PC-9 (cell line): ENCODE measurements around the gene NAALADL1. TPM values are rescaled to one million over a fixed set of nuclear protein-coding genes. Genes with fewer than 3 reads are reported as not detected.

Source experiments
- BruUV-seq: library from RNA; stranded (reverse); fragments of 400-500 nt; replicated peaks from 2 replicates; lab custom pipeline; 2021; lab: Mats Ljungman, UMichigan
- CTCF ChIA-PET: fragments of 300-600 bp; sonication (Branson Sonifier 250); formaldehyde crosslinking; loops from one replicate; lab custom pipeline; 2022; ENCODE audit warnings: antibody characterized with exemption; lab: Charles Lee
- POLR2A ChIA-PET: fragments of 300-600 bp; sonication (Branson Sonifier 250); formaldehyde crosslinking; loops from one replicate; lab custom pipeline; 2022; ENCODE audit warnings: antibody characterized with exemption; ENCODE audit not compliant: unreplicated experiment; lab: Charles Lee
- DNase-seq, 2 experiments: peaks; one replicate each; pipeline versions ENCODE4 v3.0.0 to v3.0.0-alpha.2; 2015 to 2022; ENCODE audit warnings: mixed read lengths in 1 of 2
- H2AFZ ChIP-seq: fragments of 200-600 bp; sonication (generic); 2 replicates; pipeline ENCODE4 v1.8.1; 2017; ENCODE audit warnings: antibody characterized with exemption
- H3F3A ChIP-seq: fragments of 200-600 bp; sonication (generic); 2 replicates; pipeline ENCODE4 v1.8.1; 2017; ENCODE audit warnings: antibody characterized with exemption, mild to moderate bottlenecking, low read depth; ENCODE audit not compliant: insufficient read depth
- H3K27ac ChIP-seq: fragments of 200-600 bp; sonication (generic); 2 replicates; pipeline ENCODE4 v1.6.1; 2016; ENCODE audit warnings: mixed run types
- H3K27me3 ChIP-seq: fragments of 200-600 bp; sonication (generic); 2 replicates; pipeline ENCODE4 v1.6.1; 2016; ENCODE audit warnings: low read depth, mixed run types; ENCODE audit not compliant: insufficient read depth
- H3K36me3 ChIP-seq: fragments of 200-600 bp; sonication (generic); 2 replicates; pipeline ENCODE4 v1.6.1; 2016; ENCODE audit warnings: low read depth, mixed run types
- H3K4me1 ChIP-seq: fragments of 200-600 bp; sonication (generic); replicated peaks from 2 replicates; pipeline ENCODE4 v1.6.1; 2016; ENCODE audit warnings: mixed run types; ENCODE audit not compliant: insufficient read depth
- H3K4me2 ChIP-seq: fragments of 200-600 bp; sonication (generic); 2 replicates; pipeline ENCODE4 v1.6.1; 2017; ENCODE audit warnings: mixed run types
- H3K4me3 ChIP-seq: fragments of 200-600 bp; sonication (generic); 2 replicates; pipeline ENCODE4 v1.6.1; 2016; ENCODE audit warnings: mixed run types
- H3K79me2 ChIP-seq: fragments of 200-600 bp; sonication (generic); 2 replicates; pipeline ENCODE4 v1.6.1; 2017; ENCODE audit warnings: low read depth, mixed run types
- H3K9me2 ChIP-seq: fragments of 200-600 bp; sonication (generic); 2 replicates; pipeline ENCODE4 v1.8.1; 2017; ENCODE audit warnings: mild to moderate bottlenecking; ENCODE audit not compliant: insufficient read depth
- H3K9me3 ChIP-seq: fragments of 200-600 bp; sonication (generic); 2 replicates; pipeline ENCODE4 v1.8.1; 2016; ENCODE audit warnings: low read depth; ENCODE audit not compliant: insufficient read depth
- H4K20me1 ChIP-seq: fragments of 200-600 bp; sonication (generic); 2 replicates; pipeline ENCODE4 v1.8.1; 2017; ENCODE audit not compliant: insufficient read depth
- EZH2 ChIP-seq: fragments of 200-600 bp; sonication (generic); IDR thresholded peaks from 2 replicates; pipeline ENCODE4 v1.8.0; 2017; ENCODE audit warnings: antibody characterized with exemption, low read depth
- intact Hi-C: fragments of 100-400 bp; cut with micrococcal nuclease; formaldehyde crosslinking; loops from one replicate; pipeline ENCODE4 v1.10.0; 2022; ENCODE audit not compliant: unreplicated experiment
- total RNA-seq: library from RNA; stranded (reverse); gene quantifications from 2 replicates; pipeline ENCODE4 v1.2.3, GENCODE V29; 2021
- TF ChIP-seq, protein P1 (sequence below): fragments of 200-600 bp; sonication (generic); conservative IDR thresholded peaks from 2 replicates; pipeline ENCODE4 v1.6.1; 2017; ENCODE audit warnings: mixed run types, antibody characterized with exemption, mild to moderate bottlenecking, moderate library complexity

Gene NAALADL1
- total RNA-seq, 1 experiment from 2014 or later: not detected

DNA sequence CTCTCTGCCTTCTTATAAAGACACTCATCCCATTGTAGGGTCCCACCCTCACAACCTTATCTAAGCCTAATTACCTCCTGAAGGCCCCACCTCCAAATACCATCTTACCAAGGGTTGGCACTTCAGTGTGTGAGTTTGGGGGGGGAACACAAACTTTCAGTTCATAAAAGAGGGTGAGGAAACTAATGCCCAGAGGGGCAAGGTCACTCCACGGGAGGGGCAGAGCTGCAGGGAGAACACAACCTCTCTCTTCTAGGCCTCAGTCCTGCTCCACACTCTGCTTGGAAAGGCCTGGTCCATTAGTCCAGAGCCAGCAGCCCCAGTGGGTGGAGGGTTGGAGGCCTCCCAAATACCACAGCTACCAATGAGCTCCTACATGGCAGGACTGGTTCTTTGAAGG is 58.9 kb downstream of the NAALADL1 start:
- H3K36me3 ChIP-seq: no peaks in the 10 kb centered on the region
- H3F3A ChIP-seq: 0 out of 2 replicates have a peak, but pooled peaks cover 3% of the 10 kb centered on the region
- no TSS peak for BruUV-seq
- no peaks in the 10 kb centered on the region for H3K27me3 ChIP-seq
- no peaks in the 10 kb centered on the region for H3K9me3 ChIP-seq
- DNase-seq: no peak
- H3K4me2 ChIP-seq: no peak overlapping the region
- H3K9me2 ChIP-seq: no peaks in the 10 kb centered on the region
- intact Hi-C loops: no loop called here
- TF ChIP-seq EZH2: no peak
- H3K4me3 ChIP-seq: no peak overlapping the region
- H3K4me1 ChIP-seq: no peaks in the 10 kb centered on the region
- H4K20me1 ChIP-seq: no peaks in the 10 kb centered on the region
- no peak overlapping the region for H3K27ac ChIP-seq
- H2AFZ ChIP-seq: no peak overlapping the region
- POLR2A ChIA-PET: no interaction called here
- no peaks in the 10 kb centered on the region for H3K79me2 ChIP-seq
- CTCF ChIA-PET: interaction anchor here (0.5 to 0.6 kb wide), 2 partner anchors 197 to 781 kb away, joined by 3 to 6 read pairs; no protein-coding TSS in a partner anchor

DNA sequence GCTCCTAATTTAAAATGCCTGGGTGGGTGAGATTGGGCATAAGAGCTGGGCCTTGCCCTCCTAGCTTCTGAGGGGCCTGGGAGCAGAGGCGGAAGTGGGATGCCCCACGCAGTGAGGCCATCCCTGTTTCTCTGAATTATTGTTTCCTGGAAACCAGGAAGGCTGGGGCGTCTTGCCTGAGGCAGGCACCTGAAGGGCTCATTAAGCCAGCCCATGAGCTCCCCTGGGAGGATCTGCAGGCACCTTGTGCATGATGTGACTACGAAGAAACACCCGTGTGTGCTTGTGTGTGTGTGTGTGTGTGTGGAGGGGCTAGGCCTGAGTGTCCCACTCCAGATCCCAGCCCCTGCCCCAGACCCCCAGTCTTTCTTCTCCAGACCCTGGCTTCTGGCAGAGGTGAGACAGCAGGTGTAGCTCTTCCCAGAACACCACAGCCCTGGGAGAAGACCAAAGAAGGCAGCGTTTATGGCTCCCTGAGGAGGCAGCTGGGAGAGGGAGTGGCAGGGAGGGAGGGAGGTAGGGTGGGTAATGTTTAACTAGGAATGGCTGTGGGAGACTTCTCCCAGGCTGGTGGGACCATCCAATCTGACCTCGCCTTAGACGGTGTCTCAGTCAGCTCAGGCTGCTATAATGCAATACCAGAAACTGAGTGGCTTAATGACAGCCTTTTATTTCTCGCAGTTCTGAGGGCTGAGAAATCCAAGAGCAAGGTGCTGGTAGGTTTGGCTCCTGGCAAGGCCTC is 59.5 kb downstream of the NAALADL1 start:
- no peak overlapping the region for H3K4me2 ChIP-seq
- ChIA-PET POLR2A (interaction anchor here (0.6 kb wide), 1 partner anchor 113 kb away, joined by 7 read pairs; the partner anchor contains the start of gene TM7SF2), CTCF (interaction anchor here (0.5 to 0.6 kb wide), 2 partner anchors 196 to 781 kb away, joined by 3 to 6 read pairs; no protein-coding TSS in a partner anchor)
- no peak overlapping the region for H3K27ac ChIP-seq
- no peak for DNase-seq
- H3K4me1 ChIP-seq: no peaks in the 10 kb centered on the region
- H3K4me3 ChIP-seq: no peak overlapping the region
- BruUV-seq: no TSS peak
- intact Hi-C loops: no loop called here
- H3K9me2 ChIP-seq: no peaks in the 10 kb centered on the region
- 0 out of 2 replicates have a peak, but pooled peaks cover 3% of the 10 kb centered on the region for H3F3A ChIP-seq
- H4K20me1 ChIP-seq: no peaks in the 10 kb centered on the region
- no peaks in the 10 kb centered on the region for H3K9me3 ChIP-seq
- TF ChIP-seq, protein P1, sequence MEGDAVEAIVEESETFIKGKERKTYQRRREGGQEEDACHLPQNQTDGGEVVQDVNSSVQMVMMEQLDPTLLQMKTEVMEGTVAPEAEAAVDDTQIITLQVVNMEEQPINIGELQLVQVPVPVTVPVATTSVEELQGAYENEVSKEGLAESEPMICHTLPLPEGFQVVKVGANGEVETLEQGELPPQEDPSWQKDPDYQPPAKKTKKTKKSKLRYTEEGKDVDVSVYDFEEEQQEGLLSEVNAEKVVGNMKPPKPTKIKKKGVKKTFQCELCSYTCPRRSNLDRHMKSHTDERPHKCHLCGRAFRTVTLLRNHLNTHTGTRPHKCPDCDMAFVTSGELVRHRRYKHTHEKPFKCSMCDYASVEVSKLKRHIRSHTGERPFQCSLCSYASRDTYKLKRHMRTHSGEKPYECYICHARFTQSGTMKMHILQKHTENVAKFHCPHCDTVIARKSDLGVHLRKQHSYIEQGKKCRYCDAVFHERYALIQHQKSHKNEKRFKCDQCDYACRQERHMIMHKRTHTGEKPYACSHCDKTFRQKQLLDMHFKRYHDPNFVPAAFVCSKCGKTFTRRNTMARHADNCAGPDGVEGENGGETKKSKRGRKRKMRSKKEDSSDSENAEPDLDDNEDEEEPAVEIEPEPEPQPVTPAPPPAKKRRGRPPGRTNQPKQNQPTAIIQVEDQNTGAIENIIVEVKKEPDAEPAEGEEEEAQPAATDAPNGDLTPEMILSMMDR: no peak
- TF ChIP-seq EZH2: no peak
- H3K36me3 ChIP-seq: no peaks in the 10 kb centered on the region
- no peaks in the 10 kb centered on the region for H3K79me2 ChIP-seq
- no peak overlapping the region for H2AFZ ChIP-seq
- H3K27me3 ChIP-seq: no peaks in the 10 kb centered on the region

DNA sequence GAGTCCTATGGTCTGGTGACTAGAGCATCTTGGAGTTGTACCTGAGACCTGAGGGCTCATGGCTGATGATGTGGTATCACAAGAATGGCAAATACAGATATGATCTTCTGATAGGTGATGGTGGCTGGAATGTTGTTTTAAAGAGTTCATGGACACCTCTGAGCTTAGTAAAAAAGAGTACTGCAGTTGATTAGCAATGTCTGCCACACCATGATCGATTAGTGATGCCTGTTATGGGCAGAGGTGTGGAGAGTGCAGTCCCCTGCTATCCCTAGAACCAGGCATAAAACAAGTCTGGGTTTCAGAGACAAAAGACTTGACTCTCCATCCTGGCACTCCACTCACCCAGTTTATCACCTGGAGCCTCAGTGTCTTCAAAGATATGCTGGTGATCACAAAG is 60.2 kb downstream of the NAALADL1 start:
- Histone ChIP-seq H2AFZ (no peak overlapping the region), H3K27me3 (no peaks in the 10 kb centered on the region), H3K9me3 (no peaks in the 10 kb centered on the region), H3K4me1 (no peaks in the 10 kb centered on the region), H3K4me2 (no peak overlapping the region), H4K20me1 (no peaks in the 10 kb centered on the region), H3K27ac (no peak overlapping the region), H3K79me2 (no peaks in the 10 kb centered on the region), H3F3A (0 out of 2 replicates have a peak, but pooled peaks cover 3% of the 10 kb centered on the region), H3K4me3 (no peak overlapping the region), H3K9me2 (no peaks in the 10 kb centered on the region), H3K36me3 (no peaks in the 10 kb centered on the region)
- peak; percentile 41 to 60 for DNase-seq
- intact Hi-C loops: no loop called here
- ChIA-PET POLR2A (interaction anchor here (0.6 to 1.3 kb wide), 4 partner anchors 74 to 171 kb away, joined by 4 to 15 read pairs (median 6); partner anchors contain the start of genes PPP2R5B and TM7SF2), CTCF (interaction anchor here (2.1 kb wide), 1 partner anchor 79 kb away, joined by 5 read pairs; no protein-coding TSS in a partner anchor)
- no peak for TF ChIP-seq EZH2
- TF ChIP-seq, protein P1: no peak
- no TSS peak for BruUV-seq
